ENCODE results near the gene BUD31. TPM values are rescaled to one million over a fixed set of nuclear protein-coding genes. Genes with fewer than 3 reads are reported as not detected.
A peak's percentile ranks its signal among the peaks of the same experiment; 100 is the strongest.

The BUD31 gene
- total and polyA plus RNA-seq, 2 experiments from 2014 or later, result 77.1 to 247 TPM

GRCh38 chr7:99459087-99459486, 50.3 kb downstream of the BUD31 start:
- no peak overlapping the region for H2AFZ ChIP-seq
- no peak overlapping the region for H3K4me3 ChIP-seq
- H3K27me3 ChIP-seq (ENCODE audit: insufficient read depth), result no peaks in the 10 kb centered on the region
- peaks cover 53% of the 10 kb centered on the region for H3F3A ChIP-seq (replicated peaks; ENCODE audit: low read depth)
- no peak overlapping the region for H3K27ac ChIP-seq (ENCODE audit: low read depth)
- no peak overlapping the region for H3K4me3 Mint-ChIP-seq
- peaks cover 16% of the 10 kb centered on the region for H3K36me3 ChIP-seq (ENCODE audit: insufficient read depth)
- peak overlapping the region; percentile 72; the same call in 1 of the 2 replicates for H3K27ac Mint-ChIP-seq
- no peak for TF ChIP-seq EZH2phosphoT487 (IDR thresholded peaks at IDR 0.05; ENCODE audit: unreplicated experiment)
- TF ChIP-seq, protein P1, sequence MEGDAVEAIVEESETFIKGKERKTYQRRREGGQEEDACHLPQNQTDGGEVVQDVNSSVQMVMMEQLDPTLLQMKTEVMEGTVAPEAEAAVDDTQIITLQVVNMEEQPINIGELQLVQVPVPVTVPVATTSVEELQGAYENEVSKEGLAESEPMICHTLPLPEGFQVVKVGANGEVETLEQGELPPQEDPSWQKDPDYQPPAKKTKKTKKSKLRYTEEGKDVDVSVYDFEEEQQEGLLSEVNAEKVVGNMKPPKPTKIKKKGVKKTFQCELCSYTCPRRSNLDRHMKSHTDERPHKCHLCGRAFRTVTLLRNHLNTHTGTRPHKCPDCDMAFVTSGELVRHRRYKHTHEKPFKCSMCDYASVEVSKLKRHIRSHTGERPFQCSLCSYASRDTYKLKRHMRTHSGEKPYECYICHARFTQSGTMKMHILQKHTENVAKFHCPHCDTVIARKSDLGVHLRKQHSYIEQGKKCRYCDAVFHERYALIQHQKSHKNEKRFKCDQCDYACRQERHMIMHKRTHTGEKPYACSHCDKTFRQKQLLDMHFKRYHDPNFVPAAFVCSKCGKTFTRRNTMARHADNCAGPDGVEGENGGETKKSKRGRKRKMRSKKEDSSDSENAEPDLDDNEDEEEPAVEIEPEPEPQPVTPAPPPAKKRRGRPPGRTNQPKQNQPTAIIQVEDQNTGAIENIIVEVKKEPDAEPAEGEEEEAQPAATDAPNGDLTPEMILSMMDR (conservative IDR thresholded peaks at IDR 0.05; ENCODE audit: low read depth in 2 of 2), result peak; percentile 60 to 61
- H3K9me2 ChIP-seq (ENCODE audit: insufficient read depth), result no peaks in the 10 kb centered on the region
- peaks cover 92% of the 10 kb centered on the region for H3K36me3 Mint-ChIP-seq (ENCODE audit: low read depth)
- H3K79me2 ChIP-seq (replicated peaks; ENCODE audit: insufficient read depth), result peaks cover 63% of the 10 kb centered on the region
- H3K4me1 ChIP-seq (ENCODE audit: insufficient read depth), result no peaks in the 10 kb centered on the region
- peaks cover 42% of the 10 kb centered on the region for H4K20me1 ChIP-seq (replicated peaks; ENCODE audit: insufficient read depth)
- ATAC-seq (peak; percentile 78), DNase-seq (ENCODE audit: low spot score) (peak; percentile 82)
- H3K9me3 Mint-ChIP-seq, result no peaks in the 10 kb centered on the region
- H3K27me3 Mint-ChIP-seq (ENCODE audit: insufficient read depth, low read depth, poor library complexity), result peaks cover 23% of the 10 kb centered on the region
- H3K4me1 Mint-ChIP-seq, result peaks cover 7% of the 10 kb centered on the region; the same call in 2 of the 3 replicates
- no peak overlapping the region for H3K4me2 ChIP-seq

GRCh38 chr7:99460651-99461050, 51.9 kb downstream of the BUD31 start:
- peaks cover 12% of the 10 kb centered on the region; the same call in 2 of the 3 replicates for H3K4me1 Mint-ChIP-seq
- no peak overlapping the region for H3K27ac Mint-ChIP-seq
- DNase-seq (ENCODE audit: low spot score) (no peak), ATAC-seq (no peak)
- no peak overlapping the region for H3K27ac ChIP-seq (ENCODE audit: low read depth)
- peaks cover 21% of the 10 kb centered on the region for H3K27me3 Mint-ChIP-seq (ENCODE audit: insufficient read depth, low read depth, poor library complexity)
- H3K9me3 Mint-ChIP-seq, result no peaks in the 10 kb centered on the region
- H3K4me1 ChIP-seq (ENCODE audit: insufficient read depth), result peaks cover 6% of the 10 kb centered on the region
- H3K36me3 Mint-ChIP-seq (ENCODE audit: low read depth), result peaks cover 87% of the 10 kb centered on the region
- TF ChIP-seq, protein P1 (conservative IDR thresholded peaks at IDR 0.05; ENCODE audit: low read depth in 2 of 2), result no peak
- no peak for TF ChIP-seq ZNF114 (CRISPR knock-in tag; IDR thresholded peaks at IDR 0.05)
- H3K36me3 ChIP-seq (ENCODE audit: insufficient read depth), result peaks cover 16% of the 10 kb centered on the region
- no peak overlapping the region for H2AFZ ChIP-seq
- H3K79me2 ChIP-seq (replicated peaks; ENCODE audit: insufficient read depth), result peaks cover 79% of the 10 kb centered on the region
- H3K4me2 ChIP-seq, result no peak overlapping the region
- no peaks in the 10 kb centered on the region for H3K27me3 ChIP-seq (ENCODE audit: insufficient read depth)
- peaks cover 53% of the 10 kb centered on the region for H3F3A ChIP-seq (replicated peaks; ENCODE audit: low read depth)
- no peaks in the 10 kb centered on the region for H3K9me2 ChIP-seq (ENCODE audit: insufficient read depth)
- H3K4me3 ChIP-seq, result no peak overlapping the region
- peaks cover 43% of the 10 kb centered on the region for H4K20me1 ChIP-seq (replicated peaks; ENCODE audit: insufficient read depth)
- H3K4me3 Mint-ChIP-seq, result peak overlapping the region; percentile 16; the same call in 1 of the 3 replicates

DNA sequence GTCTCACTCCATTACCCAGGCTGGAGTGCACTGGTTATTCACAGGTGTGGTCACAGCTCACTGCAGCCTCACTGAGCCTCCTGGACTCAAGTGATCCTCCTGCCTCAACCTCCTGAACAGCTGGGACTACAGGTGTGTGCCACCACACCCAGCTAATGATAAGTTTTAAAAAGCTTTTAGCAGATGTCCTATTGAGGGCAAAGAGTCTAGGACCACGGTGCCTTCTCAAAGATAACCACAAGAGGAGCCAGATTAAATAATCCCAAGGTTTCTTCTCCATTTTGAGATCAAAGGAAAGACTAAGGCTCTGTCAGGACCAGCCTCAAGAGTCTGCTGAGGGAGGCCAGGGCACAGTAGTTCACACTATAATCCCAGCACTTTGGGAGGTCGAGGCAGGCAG, 52.5 kb downstream of the BUD31 start:
- peak; percentile 35 for DNase-seq (ENCODE audit: low spot score)
- peaks cover 81% of the 10 kb centered on the region for H3K79me2 ChIP-seq (replicated peaks; ENCODE audit: insufficient read depth)
- Mint-ChIP-seq H3K27me3 (ENCODE audit: insufficient read depth, low read depth, poor library complexity) (peaks cover 21% of the 10 kb centered on the region), H3K4me1 (peaks cover 12% of the 10 kb centered on the region; the same call in 2 of the 3 replicates), H3K9me3 (no peaks in the 10 kb centered on the region), H3K36me3 (ENCODE audit: low read depth) (peaks cover 83% of the 10 kb centered on the region), H3K27ac (no peak overlapping the region), H3K4me3 (no peak overlapping the region)
- H3K9me2 ChIP-seq (ENCODE audit: insufficient read depth), result no peaks in the 10 kb centered on the region
- H2AFZ ChIP-seq, result no peak overlapping the region
- no peak overlapping the region for H3K4me3 ChIP-seq
- TF ChIP-seq, protein P2, sequence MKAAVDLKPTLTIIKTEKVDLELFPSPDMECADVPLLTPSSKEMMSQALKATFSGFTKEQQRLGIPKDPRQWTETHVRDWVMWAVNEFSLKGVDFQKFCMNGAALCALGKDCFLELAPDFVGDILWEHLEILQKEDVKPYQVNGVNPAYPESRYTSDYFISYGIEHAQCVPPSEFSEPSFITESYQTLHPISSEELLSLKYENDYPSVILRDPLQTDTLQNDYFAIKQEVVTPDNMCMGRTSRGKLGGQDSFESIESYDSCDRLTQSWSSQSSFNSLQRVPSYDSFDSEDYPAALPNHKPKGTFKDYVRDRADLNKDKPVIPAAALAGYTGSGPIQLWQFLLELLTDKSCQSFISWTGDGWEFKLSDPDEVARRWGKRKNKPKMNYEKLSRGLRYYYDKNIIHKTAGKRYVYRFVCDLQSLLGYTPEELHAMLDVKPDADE (IDR thresholded peaks at IDR 0.05), result no peak
- no peak for TF ChIP-seq CREB1 (CRISPR knock-in tag; IDR thresholded peaks at IDR 0.05; ENCODE audit: low read depth)
- TF ChIP-seq, protein P1 (conservative IDR thresholded peaks at IDR 0.05; ENCODE audit: low read depth in 2 of 2), result 0 out of 4 replicates have a peak, but pooled peaks of 1 of the 2 experiments have one; percentile 11
- H3K27ac ChIP-seq (ENCODE audit: low read depth), result no peak overlapping the region
- H3K27me3 ChIP-seq (ENCODE audit: insufficient read depth), result no peaks in the 10 kb centered on the region
- peaks cover 43% of the 10 kb centered on the region for H4K20me1 ChIP-seq (replicated peaks; ENCODE audit: insufficient read depth)
- peaks cover 49% of the 10 kb centered on the region for H3F3A ChIP-seq (replicated peaks; ENCODE audit: low read depth)
- H3K36me3 ChIP-seq (ENCODE audit: insufficient read depth), result peaks cover 16% of the 10 kb centered on the region
- H3K4me1 ChIP-seq (ENCODE audit: insufficient read depth), result peaks cover 6% of the 10 kb centered on the region
- H3K4me2 ChIP-seq, result no peak overlapping the region
- ATAC-seq, result no peak
